PC-3 (cell line): ENCODE data around the gene LMCD1. TPM values are rescaled to one million over a fixed set of nuclear protein-coding genes. Genes with fewer than 3 reads are reported as not detected.

Experiments
- ATAC-seq: fragments of 200-7000 bp; cut with Tn5 transposase; 2 replicates; pipeline ENCODE4 v1.9.1; 2020; ENCODE audit warnings: mild to moderate bottlenecking, moderate library complexity
- BruUV-seq: library from RNA; stranded (reverse); fragments of 400-500 nt; replicated peaks from 2 replicates; lab custom pipeline; 2021; lab: Mats Ljungman, UMichigan
- CTCF ChIA-PET: fragments of 300-600 bp; sonication (Branson Sonifier 250); formaldehyde crosslinking; loops from one replicate; lab custom pipeline; 2022; ENCODE audit warnings: antibody characterized with exemption; lab: Charles Lee
- POLR2A ChIA-PET: fragments of 300-600 bp; sonication (Branson Sonifier 250); formaldehyde crosslinking; loops from one replicate; lab custom pipeline; 2022; ENCODE audit warnings: antibody characterized with exemption; ENCODE audit not compliant: unreplicated experiment; lab: Charles Lee
- DNase-seq: peaks from one replicate; pipeline ENCODE4 v3.0.0-alpha.2; 2015
- H2AFZ ChIP-seq: fragments of 300-600 bp; sonication (generic); 2 replicates; pipeline ENCODE4 v1.6.0; 2016; ENCODE audit warnings: antibody characterized with exemption, low read length
- H3F3A ChIP-seq: fragments of 300-600 bp; sonication (generic); one replicate; pipeline ENCODE4 v1.6.0; 2017; ENCODE audit warnings: antibody characterized with exemption, low read length, control low read depth, mild to moderate bottlenecking; ENCODE audit not compliant: unreplicated experiment
- H3K27ac ChIP-seq: fragments of 300-600 bp; sonication (generic); 2 replicates; pipeline ENCODE4 v1.5.1; 2016; ENCODE audit warnings: mild to moderate bottlenecking, low read length
- H3K27me3 ChIP-seq: fragments of 300-600 bp; sonication (generic); 2 replicates; pipeline ENCODE4 v1.6.1; 2016; ENCODE audit warnings: low read length, mixed read lengths
- H3K36me3 ChIP-seq: fragments of 300-600 bp; sonication (generic); 2 replicates; pipeline ENCODE4 v1.6.1; 2016; ENCODE audit warnings: low read depth, mixed run types, low read length, mixed read lengths
- H3K4me1 ChIP-seq: fragments of 300-600 bp; sonication (generic); 2 replicates; pipeline ENCODE4 v1.5.1; 2016; ENCODE audit warnings: low read length; ENCODE audit not compliant: insufficient read depth
- H3K4me2 ChIP-seq: fragments of 300-600 bp; sonication (generic); 2 replicates; pipeline ENCODE4 v1.6.0; 2016; ENCODE audit warnings: low read length
- H3K4me3 ChIP-seq: fragments of 300-600 bp; sonication (generic); 2 replicates; pipeline ENCODE4 v1.5.1; 2016; ENCODE audit warnings: mild to moderate bottlenecking, low read length, mixed read lengths
- H3K79me2 ChIP-seq: fragments of 300-600 bp; sonication (generic); 2 replicates; pipeline ENCODE4 v1.6.1; 2017; ENCODE audit warnings: low read length, mixed read lengths
- H3K9ac ChIP-seq: fragments of 300-600 bp; sonication (generic); 2 replicates; pipeline ENCODE4 v1.6.0; 2016; ENCODE audit warnings: mild to moderate bottlenecking, low read length
- H3K9me2 ChIP-seq: fragments of 300-600 bp; sonication (generic); replicated peaks from 2 replicates; pipeline ENCODE4 v1.6.1; 2016; ENCODE audit warnings: mixed run types, low read length, mixed read lengths
- H3K9me3 ChIP-seq: fragments of 300-600 bp; sonication (generic); 2 replicates; pipeline ENCODE4 v1.6.1; 2016; ENCODE audit warnings: low read length, mixed read lengths
- H4K20me1 ChIP-seq: fragments of 300-600 bp; sonication (generic); 2 replicates; pipeline ENCODE4 v1.6.1; 2016; ENCODE audit warnings: low read length, mixed read lengths
- CTCF ChIP-seq: fragments of 300-600 bp; sonication (generic); conservative IDR thresholded peaks from 2 replicates; pipeline ENCODE4 v1.5.1; 2017; ENCODE audit warnings: antibody characterized with exemption, low read depth, mild to moderate bottlenecking, low read length
- EZH2 ChIP-seq: fragments of 300-600 bp; sonication (generic); IDR thresholded peaks from one replicate; pipeline ENCODE4 v1.6.1; 2017; ENCODE audit warnings: antibody characterized with exemption, mild to moderate bottlenecking, low read length; ENCODE audit not compliant: unreplicated experiment
- EZH2phosphoT487 ChIP-seq: fragments of 300-600 bp; sonication (generic); IDR thresholded peaks from 2 replicates; pipeline ENCODE4 v1.6.1; 2018; ENCODE audit warnings: mild to moderate bottlenecking, antibody characterized with exemption, low read length, borderline replicate concordance
- intact Hi-C: fragments of 100-400 bp; cut with micrococcal nuclease; formaldehyde crosslinking; loops from 2 replicates; pipeline ENCODE4 v1.9.0; 2023
- total RNA-seq: library from RNA; depleted of rRNA; stranded (reverse); fragments of >200 nt; gene quantifications from 2 replicates; pipeline ENCODE4 v1.2.3, GENCODE V29; 2014

The LMCD1 gene
- total RNA-seq, 1 experiment from 2014 or later = 9.1 TPM

DNA sequence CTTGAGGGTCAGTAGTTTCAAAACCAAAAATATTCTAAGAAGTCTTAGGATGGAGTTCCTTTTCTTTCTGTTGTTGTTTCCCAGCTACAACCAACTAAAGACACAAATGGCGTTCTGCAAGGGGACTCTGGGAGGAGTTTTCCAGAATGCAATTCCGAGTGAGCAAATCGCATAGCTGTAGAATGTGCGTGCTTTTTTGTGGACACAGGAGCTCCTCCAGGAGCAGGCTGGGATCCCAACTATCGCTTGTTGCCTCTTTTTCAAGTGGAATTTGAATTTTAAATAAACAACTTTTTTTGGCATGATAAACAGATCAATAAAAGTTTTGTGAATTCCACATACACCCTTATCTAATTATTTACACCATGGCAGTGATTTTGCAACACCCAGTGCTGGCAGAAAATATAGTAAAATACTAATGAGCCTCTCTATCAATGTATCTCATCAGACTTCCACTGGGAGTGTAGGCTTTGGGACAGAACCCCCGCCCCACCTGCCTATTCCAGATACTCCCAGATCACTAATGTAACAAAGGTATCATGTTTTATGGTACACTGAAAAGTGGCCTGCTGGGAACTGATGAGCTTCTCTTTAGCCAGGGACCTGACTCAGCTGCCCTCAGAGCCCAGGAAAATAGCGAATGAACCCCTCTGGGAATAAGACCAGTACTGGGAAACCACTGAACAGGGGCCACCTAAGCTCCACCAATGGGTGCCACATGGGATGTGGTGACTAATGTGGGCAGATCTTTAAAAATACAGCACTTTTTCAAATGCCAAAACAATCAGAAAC lies 66.4 kb downstream of the LMCD1 start:
- Histone ChIP-seq H2AFZ (no peak overlapping the region), H3K4me1 (peaks cover 3% of the 10 kb centered on the region; the same call in 1 of the 2 replicates), H3K9me2 (no peaks in the 10 kb centered on the region), H4K20me1 (no peaks in the 10 kb centered on the region), H3K9ac (no peak overlapping the region), H3K4me2 (no peak overlapping the region), H3K27ac (no peak overlapping the region), H3K27me3 (no peaks in the 10 kb centered on the region), H3K36me3 (no peaks in the 10 kb centered on the region), H3K79me2 (no peaks in the 10 kb centered on the region), H3K9me3 (no peaks in the 10 kb centered on the region), H3K4me3 (no peak overlapping the region), H3F3A (no peaks in the 10 kb centered on the region)
- no peak for TF ChIP-seq EZH2
- TF ChIP-seq CTCF = no peak
- no peak for TF ChIP-seq EZH2phosphoT487
- intact Hi-C loops = no loop called here
- ATAC-seq = peak; percentile 45
- ChIA-PET POLR2A (no interaction called here), CTCF (no interaction called here)
- DNase-seq = no peak
- BruUV-seq = no TSS peak

DNA sequence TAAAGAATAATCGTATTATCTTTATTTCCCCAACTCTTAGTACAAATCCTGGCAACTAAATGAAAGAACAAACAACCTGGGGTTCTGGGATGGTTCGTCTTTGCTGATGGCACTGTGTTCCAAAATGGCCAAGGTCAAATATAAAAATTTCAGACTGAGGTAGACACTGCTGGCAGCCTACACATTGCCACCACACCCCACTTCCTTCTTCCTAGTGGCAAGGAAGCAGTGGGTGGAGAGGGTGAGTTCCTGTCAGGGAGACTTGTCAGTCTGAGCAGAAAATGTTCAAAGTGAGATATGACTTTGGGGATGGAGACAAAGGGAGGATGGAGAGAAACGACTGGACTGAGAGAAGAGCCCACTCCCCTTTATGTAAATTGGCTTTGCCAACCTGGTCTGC lies 69.6 kb downstream of the LMCD1 start:
- ATAC-seq = no peak
- POLR2A ChIA-PET = no interaction called here
- intact Hi-C loops = no loop called here

More for the DNA sequence above, 69.6 kb downstream of the LMCD1 start:
- BruUV-seq = no TSS peak
- H3K36me3 ChIP-seq = no peaks in the 10 kb centered on the region
- no peaks in the 10 kb centered on the region for H3K79me2 ChIP-seq
- H3K9me2 ChIP-seq = no peaks in the 10 kb centered on the region
- no peak for TF ChIP-seq EZH2phosphoT487
- TF ChIP-seq CTCF = no peak
- no peak for TF ChIP-seq EZH2
- no peak overlapping the region for H3K9ac ChIP-seq
- H3K27ac ChIP-seq = no peak overlapping the region
- no peaks in the 10 kb centered on the region for H4K20me1 ChIP-seq
- H2AFZ ChIP-seq = no peak overlapping the region
- H3K4me1 ChIP-seq = 0 out of 2 replicates have a peak, but pooled peaks cover 5% of the 10 kb centered on the region
- no peaks in the 10 kb centered on the region for H3K9me3 ChIP-seq
- no peaks in the 10 kb centered on the region for H3F3A ChIP-seq
- DNase-seq = no peak
- H3K4me2 ChIP-seq = no peak overlapping the region
- CTCF ChIA-PET = no interaction called here
- no peak overlapping the region for H3K4me3 ChIP-seq
- no peaks in the 10 kb centered on the region for H3K27me3 ChIP-seq
